T-helper 1 cell (primary cell): ENCODE measurements around the gene MYH7B.
A peak's percentile ranks its signal among the peaks of the same experiment; 100 is the strongest.

Source experiments
- DNase-seq, 5 donors: peaks; one replicate each; pipeline ENCODE4 v3.0.0-alpha.2; 2012 to 2020
- total RNA-seq, 4 donors: gene quantifications; one replicate each; lab custom pipeline; 2026; lab: John Stamatoyannopoulos, UW

The MYH7B gene
- 0.27 to 1.4 (median 0.70) reads per million in 4 donors for total RNA-seq

DNA sequence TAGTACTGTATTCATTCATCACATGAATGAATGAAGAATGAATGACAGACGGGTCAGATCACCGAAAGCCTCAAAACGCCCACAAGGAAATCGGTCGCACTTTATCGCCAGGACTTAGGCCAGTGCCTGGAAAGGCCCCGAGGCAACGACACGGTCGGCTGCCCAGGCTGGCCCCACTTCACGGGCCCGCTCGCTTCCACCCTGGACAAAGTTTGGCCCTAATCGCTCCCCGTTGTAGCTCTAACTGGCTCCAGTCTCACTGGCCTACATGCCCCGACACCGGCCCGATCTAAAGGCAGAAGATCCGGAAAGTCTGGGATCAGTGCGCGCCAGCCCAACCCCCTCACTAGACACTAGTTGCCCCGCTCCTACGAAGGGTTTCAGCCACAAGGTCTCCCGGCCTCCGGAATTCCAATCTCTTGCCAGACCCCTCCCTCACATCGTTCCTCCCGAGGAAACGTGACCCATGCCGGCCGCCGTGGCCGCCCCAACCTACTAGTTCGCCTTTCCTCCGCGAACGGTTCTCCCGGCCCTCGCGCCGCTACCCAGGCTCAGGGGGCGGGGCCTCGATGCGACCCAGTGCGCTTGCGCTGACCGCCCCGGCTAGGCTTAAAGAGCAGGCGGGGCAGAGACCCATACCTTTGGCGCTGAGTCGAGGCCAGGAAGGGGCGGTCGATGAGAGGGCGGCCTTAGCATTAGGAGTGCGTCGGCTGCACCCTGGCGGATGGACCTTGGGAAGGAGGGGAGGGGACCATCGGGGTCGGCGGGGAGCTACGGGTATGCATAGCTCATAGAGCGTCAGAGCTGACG lies at the start of gene MYH7B, which contains the start of gene GSS:
TSS of gene MYH7B (plus strand) at position 638 of the 810 bp plus-strand sequence. CDS start 22,138 bp downstream, outside the sequence.
TSS of gene GSS (minus strand) at position 576 of the 810 bp plus-strand sequence. CDS start 3,954 bp downstream, outside the sequence.
- peak; percentile 91 to 97 (median 95) for DNase-seq

DNA sequence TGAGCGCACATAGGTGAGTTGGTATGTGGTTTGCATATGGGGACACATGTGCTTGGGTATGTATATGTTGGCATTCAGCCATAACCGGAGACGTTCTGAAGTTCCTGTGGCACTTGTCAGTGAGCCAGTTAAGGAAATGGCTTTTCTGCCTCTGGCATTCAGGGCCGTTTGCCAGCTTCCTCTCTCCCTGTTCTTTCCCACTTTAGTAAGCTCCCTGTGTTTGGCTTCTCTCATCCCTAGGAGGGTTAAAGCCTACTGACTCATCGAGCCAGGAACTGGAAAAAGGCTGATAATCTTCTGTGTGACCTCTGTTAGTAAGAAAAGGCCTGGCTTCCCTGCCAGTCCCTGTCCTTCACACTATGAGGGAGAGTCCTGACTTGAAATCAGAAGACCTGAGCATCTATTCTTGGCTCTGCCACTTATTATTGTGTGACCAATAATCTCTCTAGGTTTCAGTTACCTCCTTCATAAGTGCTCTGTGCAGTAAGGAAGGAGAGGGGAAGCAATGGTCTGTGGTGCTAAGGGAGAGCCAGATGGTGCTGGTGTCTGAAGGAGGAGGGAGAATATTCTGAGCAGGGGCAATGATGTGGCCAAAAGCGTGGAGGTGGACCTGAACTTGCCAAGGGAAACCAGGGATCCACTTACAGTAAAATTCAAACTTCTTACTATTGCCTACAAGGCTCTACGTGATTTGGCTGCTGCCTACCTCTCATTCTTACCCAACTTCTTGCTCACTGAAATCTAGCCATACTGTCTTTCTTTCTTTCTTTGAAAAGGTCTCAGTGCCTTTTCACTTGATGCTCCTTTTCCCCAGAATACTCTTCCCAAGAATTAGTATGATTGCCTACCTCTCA lies 47.8 kb upstream of the MYH7B start:
- no peak for DNase-seq

DNA sequence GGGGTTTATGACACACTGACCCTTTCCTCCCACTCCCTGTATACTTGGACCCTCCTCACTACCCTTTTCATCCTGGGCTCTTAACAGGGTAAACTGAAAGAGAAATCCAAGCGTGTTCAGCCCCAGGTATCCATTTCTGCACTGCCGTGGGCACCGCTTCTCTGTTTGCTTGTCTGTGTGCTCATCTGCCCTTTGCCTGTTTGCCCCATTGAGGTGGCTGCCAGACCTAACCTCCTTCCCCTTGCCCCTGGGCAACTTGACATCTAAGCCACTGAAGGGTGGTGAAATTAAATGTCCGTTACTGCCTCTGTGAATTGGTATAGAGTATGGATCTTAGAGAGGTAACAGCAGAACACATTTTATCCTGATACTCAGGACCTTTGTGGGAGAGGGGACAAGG lies 40.5 kb upstream of the MYH7B start:
- DNase-seq: no peak

DNA sequence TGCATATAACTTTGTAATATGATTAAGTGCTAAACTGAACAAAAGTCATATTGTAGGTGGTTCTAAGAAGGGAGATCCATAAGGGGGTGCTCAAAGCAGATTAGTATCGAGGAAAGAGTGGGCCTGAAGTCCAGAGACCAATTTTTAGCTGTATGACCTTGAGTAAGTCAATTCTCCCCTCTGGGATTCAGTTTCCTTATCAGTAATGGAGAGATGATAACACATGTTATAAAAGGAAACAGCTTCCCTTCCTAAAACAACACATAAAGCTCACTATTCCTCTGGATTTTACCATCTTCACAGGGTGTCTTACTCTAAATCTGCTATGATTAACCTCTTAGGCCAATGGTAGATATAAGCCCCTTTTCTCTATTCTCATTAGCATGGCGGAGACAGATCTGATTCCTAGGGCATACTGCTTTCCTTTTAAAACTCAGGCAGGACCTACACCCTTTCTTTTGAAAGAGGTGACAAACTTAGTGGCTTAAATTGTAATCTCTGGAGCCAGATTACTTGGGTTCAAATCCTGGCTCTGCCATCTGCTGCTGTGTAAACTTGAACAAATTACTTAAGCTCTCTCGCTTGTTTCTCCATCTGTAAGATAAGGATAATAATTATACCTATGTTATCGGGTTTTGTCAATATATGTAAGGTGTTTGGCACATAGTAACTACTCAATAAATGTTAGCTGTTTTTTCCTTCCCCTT lies 39.8 kb upstream of the MYH7B start:
- DNase-seq: no peak

DNA sequence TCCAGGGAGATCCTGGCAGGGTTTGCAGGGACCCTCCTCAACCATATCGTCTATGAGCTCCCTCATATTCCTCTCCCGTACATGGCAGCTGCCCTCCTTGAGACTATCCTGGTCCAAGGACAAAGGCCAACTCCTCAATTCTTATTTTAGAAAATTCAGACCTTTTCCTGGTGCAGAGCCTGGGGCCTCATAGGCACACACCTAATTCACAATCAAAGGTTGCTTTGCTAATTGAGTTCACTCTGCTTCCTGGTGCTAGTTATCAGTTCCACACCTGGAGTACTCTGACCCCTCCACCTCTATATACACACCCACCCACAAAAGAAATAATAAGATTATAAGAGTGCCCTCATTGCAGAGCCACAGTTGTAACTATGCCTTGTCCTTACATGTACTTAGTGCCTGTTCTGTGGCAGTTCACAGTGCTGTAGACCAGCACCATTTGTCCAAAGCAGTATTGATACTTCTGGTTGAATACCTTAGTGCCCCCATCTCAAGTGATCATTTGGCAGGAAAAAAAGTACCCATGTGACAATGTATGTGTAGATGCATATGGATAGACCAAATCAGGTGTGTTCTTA lies 38.8 kb upstream of the MYH7B start:
- DNase-seq: no peak

DNA sequence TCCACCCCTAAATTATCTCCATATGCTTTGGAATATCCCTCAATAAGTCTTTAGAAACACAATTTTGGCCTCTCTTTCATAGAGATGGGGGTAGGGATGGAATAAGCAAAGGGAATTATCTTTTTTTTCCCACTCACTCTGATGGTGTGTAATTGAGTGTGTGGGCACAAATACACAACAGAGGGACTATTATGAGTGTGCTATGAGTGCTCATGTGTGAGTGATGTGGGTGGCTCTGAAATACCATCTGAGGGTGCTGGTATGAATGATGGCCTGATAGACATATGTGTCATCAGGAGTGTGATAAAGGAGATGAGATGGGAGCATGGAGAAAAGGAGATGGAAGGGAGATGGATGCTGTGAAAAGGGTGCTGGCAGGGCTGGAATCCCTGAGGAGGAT lies 35.6 kb upstream of the MYH7B start:
- DNase-seq: no peak

DNA sequence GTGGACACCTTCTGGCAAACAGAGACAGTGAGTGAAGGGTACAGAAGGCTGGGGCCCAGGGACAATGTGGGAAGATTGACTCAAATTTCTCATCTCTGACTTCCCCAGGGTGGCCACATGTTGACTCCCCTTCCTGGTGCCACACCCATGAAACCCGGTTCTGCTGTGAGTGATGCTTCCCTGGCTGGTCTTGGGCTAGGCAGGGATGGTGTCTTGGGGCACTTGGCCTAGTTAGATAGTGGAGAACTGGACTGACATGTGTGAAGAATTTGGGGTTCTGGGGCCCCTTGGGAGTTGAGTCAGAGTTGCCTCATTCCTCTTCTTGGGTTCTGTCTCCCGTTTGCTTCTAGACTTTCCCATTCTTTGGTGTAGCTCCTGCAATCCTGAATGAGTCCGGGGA lies 34.2 kb upstream of the MYH7B start:
- no peak for DNase-seq

DNA sequence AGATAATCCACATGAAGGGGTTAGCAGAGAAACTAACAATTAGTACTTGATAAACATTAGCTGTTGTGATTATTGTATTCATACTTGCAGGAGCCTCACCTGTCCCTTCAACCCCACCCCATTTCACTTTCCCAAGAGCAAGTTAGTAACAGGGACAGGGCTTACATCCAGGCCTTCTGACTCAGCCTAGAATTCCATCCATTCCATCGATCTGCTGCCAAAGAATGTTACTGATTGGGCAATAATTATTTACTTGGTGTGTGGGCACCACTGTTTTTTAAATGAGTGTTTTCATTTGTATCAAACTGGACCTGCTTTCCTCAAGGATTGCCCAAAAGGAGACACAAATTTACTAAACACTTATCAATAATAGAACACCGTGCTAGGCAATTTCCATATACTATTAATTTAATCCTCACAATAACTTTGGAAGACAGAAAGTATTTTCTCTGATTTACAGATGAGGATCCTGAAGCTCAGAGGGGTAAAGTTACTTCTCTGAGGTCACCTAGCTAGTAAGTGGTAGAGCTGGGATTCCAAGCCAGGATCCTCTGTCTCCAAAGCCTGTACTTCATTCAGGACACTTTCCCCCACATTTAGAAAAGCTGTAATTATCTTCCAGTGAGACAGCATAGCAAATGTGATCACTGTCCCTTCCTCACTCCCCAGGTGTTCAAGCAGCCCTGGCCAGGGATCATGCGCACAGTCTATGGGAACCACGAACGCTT lies 32.9 kb upstream of the MYH7B start:
- DNase-seq: no peak

DNA sequence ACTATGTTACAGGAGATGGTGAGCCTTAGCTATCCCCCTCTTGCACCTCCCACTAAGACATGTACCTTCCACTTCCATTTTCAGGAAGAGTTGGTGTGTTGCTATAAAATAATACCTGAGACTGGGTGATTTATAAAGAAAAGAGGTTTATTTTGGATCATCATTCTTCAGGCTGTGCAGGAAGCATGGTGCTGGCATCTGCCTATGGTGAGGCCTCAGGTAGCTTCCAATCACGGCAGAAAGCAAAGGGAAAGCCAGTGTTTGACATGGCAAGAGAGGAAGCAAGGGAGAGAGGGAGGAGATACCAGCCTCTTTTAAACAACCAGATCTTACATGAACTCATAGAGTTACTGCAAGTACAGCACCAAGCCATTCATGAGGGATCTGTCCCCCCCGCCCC lies 32.3 kb upstream of the MYH7B start:
- no peak for DNase-seq

DNA sequence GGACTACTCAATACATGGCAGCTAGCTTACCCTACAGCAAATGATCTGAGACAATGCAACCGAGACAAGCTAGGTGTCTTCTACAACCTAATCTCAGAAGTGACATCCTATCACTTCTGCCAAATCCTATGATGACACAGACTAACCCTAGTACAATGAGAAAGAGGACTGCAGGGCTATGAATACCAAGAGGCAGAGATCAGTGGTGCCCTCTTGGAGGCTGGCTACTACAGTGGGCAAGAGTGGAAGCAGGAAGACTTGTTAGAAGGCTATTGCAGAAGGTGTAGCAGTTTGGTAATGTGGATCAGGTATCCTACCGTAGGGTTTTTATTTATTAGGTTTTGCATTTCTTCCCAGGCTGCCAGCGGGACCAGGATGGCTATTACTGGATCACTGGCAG lies 30.3 kb upstream of the MYH7B start:
- DNase-seq: no peak

DNA sequence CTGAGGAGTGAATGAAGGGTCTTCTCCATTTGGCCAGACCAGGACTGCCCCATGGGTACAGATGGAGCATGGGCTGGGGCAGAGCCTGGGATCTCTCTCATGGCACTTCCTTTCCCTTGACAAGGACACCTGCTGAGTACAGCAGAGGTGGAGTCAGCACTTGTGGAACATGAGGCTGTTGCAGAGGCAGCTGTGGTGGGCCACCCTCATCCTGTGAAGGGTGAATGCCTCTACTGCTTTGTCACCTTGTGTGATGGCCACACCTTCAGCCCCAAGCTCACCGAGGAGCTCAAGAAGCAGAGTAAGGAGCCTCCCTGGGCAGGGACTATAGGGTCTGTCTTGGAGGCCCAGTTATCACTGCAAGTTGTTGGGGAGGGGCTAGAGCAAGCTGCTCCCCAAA lies 29.7 kb upstream of the MYH7B start:
- no peak for DNase-seq

DNA sequence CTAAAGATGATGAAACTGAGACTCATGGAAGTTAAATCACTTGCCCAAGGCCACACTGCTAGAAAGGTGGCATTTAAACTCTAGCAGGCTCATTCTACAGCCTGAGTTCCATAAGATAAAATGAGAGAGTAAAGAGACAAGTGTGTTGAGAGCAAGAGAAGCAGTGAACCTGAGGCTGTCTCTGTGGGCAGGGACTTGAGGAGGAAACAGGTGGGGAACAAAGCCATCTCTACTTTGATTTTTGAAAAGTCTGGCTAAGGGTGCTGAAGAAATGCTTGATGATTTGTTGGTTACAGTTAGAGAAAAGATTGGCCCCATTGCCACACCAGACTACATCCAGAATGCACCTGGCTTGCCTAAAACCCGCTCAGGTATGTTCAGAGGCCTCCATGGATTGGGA lies 29.1 kb upstream of the MYH7B start:
- DNase-seq: no peak

DNA sequence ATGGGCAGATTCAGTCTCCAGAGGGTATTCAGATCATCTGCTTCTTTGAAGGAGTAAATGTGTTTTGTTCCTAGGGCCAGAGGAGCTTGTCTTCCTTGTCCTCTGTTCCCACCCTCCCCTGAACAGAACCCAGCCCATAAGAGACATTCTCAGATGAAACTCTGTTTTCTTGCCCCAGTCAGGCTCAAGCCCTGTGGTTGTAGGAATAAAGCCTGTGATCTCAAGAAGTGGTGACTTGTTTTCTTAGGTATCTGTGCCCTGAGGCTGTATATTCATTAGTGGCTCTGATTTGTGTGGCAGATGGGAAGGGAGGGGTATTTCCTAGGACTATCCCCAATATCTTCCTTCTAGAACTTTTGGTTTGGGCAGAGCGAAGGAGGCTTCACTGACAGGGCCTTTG lies 27.9 kb upstream of the MYH7B start:
- DNase-seq: no peak

DNA sequence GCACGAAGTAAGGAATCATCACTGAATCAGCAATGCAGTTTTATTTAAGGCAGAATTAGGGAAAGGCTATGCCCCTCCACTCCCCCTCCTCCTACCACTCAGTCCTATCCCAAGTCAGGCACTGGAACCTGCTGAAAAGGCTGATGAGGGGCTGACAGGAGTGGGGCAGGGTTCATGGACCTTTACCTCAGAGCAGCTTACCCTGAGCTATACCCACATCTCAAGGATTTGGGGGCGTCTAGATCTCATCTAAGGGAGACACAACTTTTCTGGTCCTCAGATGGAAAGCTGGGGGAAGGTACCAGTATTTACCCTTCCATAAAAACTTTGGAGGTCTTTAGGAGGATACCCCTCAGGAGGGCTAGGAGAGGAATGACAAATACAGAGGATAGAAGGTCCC lies 27.3 kb upstream of the MYH7B start:
- DNase-seq: no peak

DNA sequence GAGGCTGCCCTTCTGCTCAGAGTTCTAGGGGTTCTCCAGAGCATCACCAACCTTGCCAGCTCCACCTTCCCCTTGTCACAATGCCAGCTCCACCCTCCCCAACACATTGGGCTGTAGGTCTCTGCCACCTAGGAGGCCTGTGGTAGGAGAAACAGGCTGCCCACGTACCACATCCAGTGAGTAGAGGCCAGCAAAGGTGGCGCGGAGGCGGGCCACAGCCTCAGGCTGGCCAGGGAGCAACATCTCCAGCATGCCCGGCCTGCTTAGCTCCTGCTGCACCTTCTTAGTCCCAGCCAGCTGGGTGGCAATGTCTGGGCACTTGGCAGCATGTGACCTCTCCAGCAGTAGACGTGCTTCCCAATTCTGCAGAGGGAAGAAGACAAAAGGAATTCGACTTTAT lies 23.9 kb upstream of the MYH7B start:
- no peak for DNase-seq

DNA sequence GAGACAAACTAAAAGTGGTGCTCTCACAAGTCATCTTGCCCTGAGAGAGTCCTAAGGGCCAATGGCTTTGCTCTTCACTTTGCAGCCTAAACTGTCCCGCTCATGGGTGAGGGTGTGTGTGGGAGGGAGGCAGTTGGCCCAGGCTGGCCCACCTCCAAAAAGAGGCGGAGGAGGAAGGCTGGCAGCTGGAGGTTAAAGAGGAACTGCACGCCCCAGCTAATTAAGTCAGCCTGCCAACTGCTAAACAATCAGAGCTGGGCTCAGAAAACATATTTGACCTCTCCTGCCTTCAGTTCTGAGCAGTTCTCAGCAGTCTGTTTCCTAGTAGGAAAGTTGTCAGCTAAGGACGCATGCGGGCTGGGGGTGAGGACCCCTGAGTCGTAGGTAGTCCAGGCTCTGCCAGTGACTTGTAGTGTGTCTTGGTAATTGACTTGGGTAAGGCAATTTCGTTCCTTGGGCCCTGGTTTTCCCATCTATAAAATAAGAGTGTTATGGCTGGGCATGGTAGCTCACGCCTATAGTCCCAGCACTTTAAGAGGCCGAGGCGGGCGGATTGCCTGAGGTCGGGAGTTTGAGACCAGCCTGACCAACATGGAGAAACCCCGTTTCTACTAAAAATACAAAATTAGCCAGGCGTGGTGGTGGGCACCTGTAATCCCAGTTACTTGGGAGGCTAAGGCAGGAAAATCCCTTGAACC lies 17.1 kb upstream of the MYH7B start:
- no peak for DNase-seq

DNA sequence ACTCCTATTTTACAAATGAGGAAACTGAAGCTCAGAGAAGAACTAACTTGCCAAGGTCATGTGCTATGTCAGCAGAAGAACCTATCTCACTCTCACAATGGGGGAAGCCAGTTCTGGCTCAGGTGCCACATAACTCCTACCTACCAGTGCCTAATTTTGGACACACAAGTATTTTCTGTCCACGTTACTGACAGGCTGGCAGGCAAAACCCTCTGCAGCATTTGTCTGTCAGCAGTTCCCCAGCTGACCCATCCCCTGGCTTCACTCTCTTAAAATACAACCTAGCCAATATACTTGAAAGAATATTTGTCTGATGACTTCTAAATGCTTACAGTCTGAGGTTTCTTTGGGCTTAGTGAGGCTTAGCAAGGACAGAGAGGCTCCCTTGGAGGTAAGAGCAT lies 15.6 kb upstream of the MYH7B start:
- DNase-seq: no peak

DNA sequence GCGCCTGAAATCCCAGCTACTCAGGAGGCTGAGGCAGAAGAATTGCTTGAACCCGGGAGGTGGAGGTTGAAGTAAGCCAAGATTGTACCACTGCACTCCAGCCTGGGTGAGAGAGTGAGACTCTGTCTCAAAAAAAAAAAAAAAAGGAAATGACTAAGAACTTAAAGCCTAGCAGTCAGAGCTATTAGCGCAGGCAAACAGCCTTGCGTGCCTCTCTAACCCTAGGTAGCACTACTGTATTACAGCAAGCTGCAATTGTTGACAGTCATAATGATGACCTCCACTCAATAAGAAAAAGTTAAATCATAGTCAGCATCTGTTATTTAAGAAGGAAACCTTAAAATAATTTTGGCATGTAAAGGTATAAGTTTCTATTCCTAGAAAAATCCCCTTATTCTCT lies 14.4 kb upstream of the MYH7B start:
- no peak for DNase-seq

DNA sequence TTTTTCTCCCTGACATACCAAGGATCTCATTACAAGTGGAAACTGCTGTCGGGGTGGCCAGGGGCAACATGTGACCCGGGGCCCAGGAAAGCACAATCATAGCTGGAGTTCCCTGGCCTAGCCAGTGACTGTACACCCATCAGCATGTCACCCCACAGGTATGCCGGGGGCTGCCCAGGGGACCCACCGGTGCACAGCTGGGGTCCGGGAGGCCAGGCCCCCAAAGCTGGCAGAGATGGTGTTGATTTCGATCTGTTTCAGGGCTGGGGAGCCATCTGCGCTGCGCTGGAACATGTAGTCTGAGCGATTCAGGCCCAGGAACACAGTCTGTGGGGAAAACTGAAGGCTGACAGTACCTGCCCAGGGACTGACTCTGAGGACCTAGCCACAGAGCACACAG lies 13.4 kb upstream of the MYH7B start:
- no peak for DNase-seq

DNA sequence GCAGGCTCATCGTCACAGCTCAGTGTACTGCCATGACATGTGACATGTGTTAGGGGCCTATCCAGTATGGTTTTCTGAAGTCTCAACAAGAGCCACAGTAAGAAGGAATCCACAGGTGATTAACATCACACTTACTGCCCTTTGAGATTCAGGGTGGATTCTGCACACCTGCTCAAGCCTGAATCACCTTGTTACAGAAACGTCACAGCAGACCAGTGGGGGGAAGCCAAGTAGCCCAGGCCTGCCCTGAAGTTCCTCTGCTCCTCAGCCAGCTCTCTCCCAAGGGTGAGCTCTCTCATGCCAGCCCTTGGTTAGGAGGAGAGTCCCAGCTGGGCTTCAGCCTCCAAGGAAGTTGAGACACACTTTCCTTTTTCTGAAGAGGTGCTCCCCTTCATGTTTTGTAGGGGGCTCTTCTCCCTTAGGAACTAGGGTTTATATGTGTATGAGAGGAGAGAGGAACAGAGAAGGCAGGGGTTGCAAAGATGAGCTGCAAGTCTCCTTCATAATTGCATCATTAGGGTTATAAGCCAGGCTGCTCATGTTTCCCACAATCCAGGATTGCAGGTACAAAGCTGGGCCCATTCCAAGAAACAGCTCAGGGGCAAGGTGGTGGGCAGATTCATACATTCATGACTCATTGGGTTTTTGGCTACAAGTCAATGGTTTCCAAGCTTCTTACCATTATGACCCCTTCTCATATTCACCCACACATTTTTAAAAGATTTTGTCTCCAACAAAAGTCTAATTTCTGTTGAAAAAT lies 11.7 kb upstream of the MYH7B start:
- DNase-seq: no peak
